Forelimb muscle (tissue), 1 donor: ENCODE measurements around the gene RNU6-8. TPM values are rescaled to one million over a fixed set of nuclear protein-coding genes. Genes with fewer than 3 reads are reported as not detected.
A peak's percentile ranks its signal among the peaks of the same experiment; 100 is the strongest.

ENCODE experiments used
- DNase-seq: peaks from one replicate; pipeline ENCODE4 v3.0.0-alpha.2; 2013; ENCODE audit warnings: low read depth
- polyA plus RNA-seq: library from polyadenylated mRNA; unstranded; fragments of 120-200 nt; gene quantifications from one replicate; pipeline ENCODE4 v1.2.1, GENCODE V29; 2013; ENCODE audit not compliant: insufficient read length

The RNU6-8 gene
- polyA plus RNA-seq, 1 donor, result not detected

- DNase-seq, result no peak
Measured at GRCh38 chr14:32205554-32205953, 2.5 kb upstream of the RNU6-8 start.

- no peak for DNase-seq
Measured at GRCh38 chr14:32203928-32204357, 874 bp upstream of the RNU6-8 start.

GRCh38 chr14:32202491-32202997 lies 525 bp downstream of the RNU6-8 start:
- peak; percentile 6 for DNase-seq

- no peak for DNase-seq
Measured at GRCh38 chr14:32201816-32202490, 1.1 kb downstream of the RNU6-8 start, which contains the start of gene RNU6-7. Gene RNU6-7, plus strand, starts transcription at chr14:32202045.

- DNase-seq, result peak; percentile 49
Measured at GRCh38 chr14:32201193-32201815, 1.8 kb downstream of the RNU6-8 start.

GRCh38 chr14:32200368-32201192 lies 2.5 kb downstream of the RNU6-8 start:
- DNase-seq, result no peak

- no peak for DNase-seq
Measured at GRCh38 chr14:32197919-32198318, 5.2 kb downstream of the RNU6-8 start.

GRCh38 chr14:32195636-32196035 lies 7.4 kb downstream of the RNU6-8 start:
- DNase-seq, result no peak

- no peak for DNase-seq
Measured at GRCh38 chr14:32193532-32193931, 9.5 kb downstream of the RNU6-8 start.

GRCh38 chr14:32192712-32193373 lies 10.2 kb downstream of the RNU6-8 start:
- no peak for DNase-seq

- DNase-seq, result no peak
Measured at GRCh38 chr14:32190673-32191072, 12.4 kb downstream of the RNU6-8 start.

GRCh38 chr14:32189811-32190210 lies 13.3 kb downstream of the RNU6-8 start:
- no peak for DNase-seq

GRCh38 chr14:32186248-32186647 lies 16.8 kb downstream of the RNU6-8 start:
- DNase-seq, result no peak

GRCh38 chr14:32185097-32185496 lies 18.0 kb downstream of the RNU6-8 start:
- DNase-seq, result no peak

- DNase-seq, result no peak
Measured at GRCh38 chr14:32183151-32184058, 19.7 kb downstream of the RNU6-8 start.

- DNase-seq, result no peak
Measured at GRCh38 chr14:32171469-32171868, 31.6 kb downstream of the RNU6-8 start.

GRCh38 chr14:32169191-32169590 lies 33.9 kb downstream of the RNU6-8 start:
- no peak for DNase-seq

- no peak for DNase-seq
Measured at GRCh38 chr14:32167907-32168306, 35.2 kb downstream of the RNU6-8 start.

- no peak for DNase-seq
Measured at GRCh38 chr14:32166924-32167323, 36.1 kb downstream of the RNU6-8 start.

GRCh38 chr14:32166029-32166428 lies 37.0 kb downstream of the RNU6-8 start:
- DNase-seq, result no peak
